Peyer's patch (tissue), 4 donors: Measurements from ENCODE around the gene KIAA1755.

ENCODE experiments used
- CTCF ChIP-seq, 6 experiments: fragments of 450-650 bp in 4 of 6; fragments of 200-600 bp in 2 of 6; sonication (generic) in 1 of 6; IDR thresholded peaks; one replicate each; pipeline ENCODE4 v1.5.1; 2017 to 2019; ENCODE audit warnings: antibody characterized with exemption in 6 of 6, mild to moderate bottlenecking in 3 of 6, moderate library complexity in 1 of 6
- POLR2A ChIP-seq, 2 donors: fragments of 450-650 bp; IDR thresholded peaks; one replicate each; pipeline ENCODE4 v1.5.1; 2017; ENCODE audit warnings: antibody characterized with exemption in 2 of 2, mild to moderate bottlenecking in 2 of 2, moderate library complexity in 2 of 2

GRCh38 chr20:38216746-38217595 lies 43.6 kb downstream of the KIAA1755 start:
- TF ChIP-seq CTCF (IDR thresholded peaks at IDR 0.05) (no peak), POLR2A (IDR thresholded peaks at IDR 0.05) (no peak)
